ENCODE results near the gene HSPA5. TPM values are rescaled to one million over a fixed set of nuclear protein-coding genes. Genes with fewer than 3 reads are reported as not detected.
"Not testable (repeated sequence)": the region's sequence is repeated elsewhere in the genome, so short reads cannot be mapped to it uniquely, and the experiment has no call there.

The HSPA5 gene
- total RNA-seq, 4 donors from 2014 or later = 57.7 to 88.3 (median 68.7) TPM

- TF ChIP-seq CTCF (IDR thresholded peaks at IDR 0.05) = no peak
- TF ChIP-seq EP300 (IDR thresholded peaks at IDR 0.05) = no peak
- no peak for TF ChIP-seq POLR2AphosphoS5 (IDR thresholded peaks at IDR 0.05)
- no peak for TF ChIP-seq POLR2A (IDR thresholded peaks at IDR 0.05; ENCODE audit: low read depth)
- Histone ChIP-seq H3K27me3 (no peaks in the 10 kb centered on the region), H3K4me3 (no peak overlapping the region), H3K36me3 (peaks cover 0 to 5% (median 0%) of the 10 kb centered on the region in 4 donors), H3K4me1 (peaks cover 7 to 36% (median 31%) of the 10 kb centered on the region in 4 donors), H3K9me3 (no peaks in the 10 kb centered on the region), H3K27ac (replicated peaks in 1 of 4) (no peak overlapping the region)
- no peak for DNase-seq (ENCODE audit: extremely low spot score)
- WGBS = 98% methylated on average over 4 of the region's 4 CpGs
- intact Hi-C loops (cut with DNase I) = no loop called here
Measured at GRCh38 chr9:125276771-125277170, 35.6 kb upstream of the HSPA5 start.

GRCh38 chr9:125272697-125273096, 31.6 kb upstream of the HSPA5 start:
- no peak for TF ChIP-seq EP300 (IDR thresholded peaks at IDR 0.05)
- no peak for TF ChIP-seq POLR2A (IDR thresholded peaks at IDR 0.05; ENCODE audit: low read depth)
- no peak for TF ChIP-seq CTCF (IDR thresholded peaks at IDR 0.05)
- no peak for TF ChIP-seq POLR2AphosphoS5 (IDR thresholded peaks at IDR 0.05)
- Histone ChIP-seq H3K4me3 (no peak overlapping the region), H3K27me3 (no peaks in the 10 kb centered on the region), H3K4me1 (peaks cover 7 to 61% (median 38%) of the 10 kb centered on the region in 4 donors), H3K36me3 (peaks cover 0 to 2% (median 0%) of the 10 kb centered on the region in 4 donors), H3K9me3 (no peaks in the 10 kb centered on the region), H3K27ac (replicated peaks in 1 of 4) (peak overlapping the region; percentile 9 to 33 (median 20))
- no peak for DNase-seq (ENCODE audit: extremely low spot score)
- intact Hi-C loops (cut with DNase I) = no loop called here
- whole genome bisulfite sequencing = 54% methylated on average over 3 of the region's 3 CpGs

GRCh38 chr9:125271081-125271480, 29.9 kb upstream of the HSPA5 start:
- H3K4me1 ChIP-seq = peaks cover 7 to 58% (median 34%) of the 10 kb centered on the region in 4 donors
- H3K27me3 ChIP-seq = no peaks in the 10 kb centered on the region
- WGBS = 69% methylated on average over 5 of the region's 5 CpGs
- H3K4me3 ChIP-seq = no peak overlapping the region
- TF ChIP-seq EP300 (IDR thresholded peaks at IDR 0.05) = no peak
- TF ChIP-seq CTCF (IDR thresholded peaks at IDR 0.05) = no peak
- TF ChIP-seq POLR2AphosphoS5 (IDR thresholded peaks at IDR 0.05) = no peak
- no peak for TF ChIP-seq POLR2A (IDR thresholded peaks at IDR 0.05; ENCODE audit: low read depth)
- intact Hi-C loops (cut with DNase I) = no loop called here
- H3K36me3 ChIP-seq = peaks cover 0 to 13% (median 3%) of the 10 kb centered on the region in 4 donors
- H3K9me3 ChIP-seq = no peaks in the 10 kb centered on the region
- no peak overlapping the region for H3K27ac ChIP-seq (replicated peaks in 1 of 4)
- DNase-seq (ENCODE audit: extremely low spot score) = no peak

GRCh38 chr9:125269014-125269397, 27.9 kb upstream of the HSPA5 start:
- intact Hi-C loops (cut with DNase I) = no loop called here
- Histone ChIP-seq H3K27ac (replicated peaks in 1 of 4) (no peak overlapping the region), H3K27me3 (no peaks in the 10 kb centered on the region), H3K9me3 (no peaks in the 10 kb centered on the region), H3K4me1 (peaks cover 11 to 56% (median 39%) of the 10 kb centered on the region in 4 donors), H3K36me3 (peaks cover 0 to 26% (median 5%) of the 10 kb centered on the region in 4 donors), H3K4me3 (no peak overlapping the region)
- DNase-seq (ENCODE audit: extremely low spot score) = no peak
- TF ChIP-seq POLR2AphosphoS5 (IDR thresholded peaks at IDR 0.05) (no peak), CTCF (IDR thresholded peaks at IDR 0.05) (no peak), POLR2A (IDR thresholded peaks at IDR 0.05; ENCODE audit: low read depth) (no peak)
- 86% methylated on average over 1 of the region's 1 CpG for WGBS

- H3K4me3 ChIP-seq = no peak overlapping the region
- intact Hi-C loops (cut with DNase I) = no loop called here
- no peaks in the 10 kb centered on the region for H3K27me3 ChIP-seq
- DNase-seq (ENCODE audit: extremely low spot score) = no peak
- TF ChIP-seq POLR2A (IDR thresholded peaks at IDR 0.05; ENCODE audit: low read depth) (no peak), EP300 (IDR thresholded peaks at IDR 0.05) (no peak), POLR2AphosphoS5 (IDR thresholded peaks at IDR 0.05) (no peak)
- WGBS = 68% methylated on average over 6 of the region's 6 CpGs
- H3K27ac ChIP-seq (replicated peaks in 1 of 4) = no peak overlapping the region
- H3K9me3 ChIP-seq = no peaks in the 10 kb centered on the region
- H3K36me3 ChIP-seq = peaks cover 0 to 30% (median 5%) of the 10 kb centered on the region in 4 donors
- peaks cover 17 to 58% (median 39%) of the 10 kb centered on the region in 4 donors for H3K4me1 ChIP-seq
Measured at GRCh38 chr9:125268394-125269013, 27.4 kb upstream of the HSPA5 start.

- H3K27me3 ChIP-seq; intact Hi-C loops (cut with DNase I); DNase-seq (ENCODE audit: extremely low spot score); H3K9me3 ChIP-seq; H3K27ac ChIP-seq (replicated peaks in 1 of 4); H3K4me3 ChIP-seq: not testable (repeated sequence)
- Histone ChIP-seq H3K4me1 (peaks cover 26 to 44% (median 31%) of the 10 kb centered on the region in 4 donors), H3K36me3 (peaks cover 0 to 28% (median 5%) of the 10 kb centered on the region in 4 donors)
- WGBS = 91% methylated on average over 7 of the region's 7 CpGs
Measured at GRCh38 chr9:125264068-125264467, 22.9 kb upstream of the HSPA5 start.
